Neural cell (in vitro differentiated cells): Measurements from ENCODE around the gene RBM17.

Source experiments
- CTCF ChIP-seq: fragments of 450-650 bp; IDR thresholded peaks from 2 replicates; pipeline ENCODE4 v1.5.1; 2014; ENCODE audit warnings: antibody characterized with exemption, mild to moderate bottlenecking, moderate library complexity; ENCODE audit not compliant: poor library complexity, severe bottlenecking
- EZH2 ChIP-seq: fragments of 200-600, 300-800 bp; shearing (Covaris generic), sonication (generic); IDR thresholded peaks from 2 replicates; pipeline ENCODE4 v1.6.1; 2014; ENCODE audit warnings: antibody characterized with exemption, low read length, borderline replicate concordance, mild to moderate bottlenecking; ENCODE audit not compliant: insufficient read depth, poor library complexity, severe bottlenecking
- MXI1 ChIP-seq: fragments of 450-650 bp; conservative IDR thresholded peaks from 2 replicates; pipeline ENCODE4 v1.6.1; 2014; ENCODE audit warnings: antibody characterized with exemption, mild to moderate bottlenecking; ENCODE audit not compliant: poor library complexity, severe bottlenecking
- POLR2AphosphoS5 ChIP-seq: IDR thresholded peaks from 2 replicates; pipeline ENCODE4 v1.6.1; 2012
- RAD21 ChIP-seq: fragments of 450-650 bp; conservative IDR thresholded peaks from 2 replicates; pipeline ENCODE4 v1.6.1; 2014; ENCODE audit warnings: antibody characterized with exemption, mild to moderate bottlenecking, moderate library complexity
- REST ChIP-seq: IDR thresholded peaks from 2 replicates; pipeline ENCODE4 v1.6.1; 2012; ENCODE audit warnings: borderline replicate concordance
- SMC3 ChIP-seq: fragments of 450-650 bp; conservative IDR thresholded peaks from 2 replicates; pipeline ENCODE4 v1.6.1; 2014; ENCODE audit warnings: antibody characterized with exemption, mild to moderate bottlenecking, moderate library complexity; ENCODE audit not compliant: poor library complexity
- TAF1 ChIP-seq: IDR thresholded peaks from 2 replicates; pipeline ENCODE4 v1.6.1; 2012; ENCODE audit warnings: low read depth

- TF ChIP-seq CTCF (no peak), POLR2AphosphoS5 (no peak), REST (no peak), RAD21 (no peak), EZH2 (no peak), TAF1 (no peak), MXI1 (no peak), SMC3 (no peak)
Measured at GRCh38 chr10:6124666-6125065, 35.8 kb downstream of the RBM17 start.
